GM23248 (cell line): ENCODE measurements around the gene MEST. TPM values are rescaled to one million over a fixed set of nuclear protein-coding genes. Genes with fewer than 3 reads are reported as not detected.

Experiments used
- DNase-seq: peaks from one replicate; pipeline ENCODE4 v3.0.0-alpha.2; 2015
- H2AFZ ChIP-seq: fragments of 200-600 bp; sonication (generic); 2 replicates; pipeline ENCODE4 v1.6.1; 2016; ENCODE audit warnings: antibody characterized with exemption
- H3F3A ChIP-seq: fragments of 200-600 bp; sonication (generic); 2 replicates; pipeline ENCODE4 v1.6.1; 2016; ENCODE audit warnings: mild to moderate bottlenecking, antibody characterized with exemption, mixed run types; ENCODE audit not compliant: insufficient read depth
- H3K27ac ChIP-seq: fragments of 200-600 bp; sonication (generic); 2 replicates; pipeline ENCODE4 v1.5.1; 2016; ENCODE audit warnings: mild to moderate bottlenecking
- H3K27me3 ChIP-seq: fragments of 200-600 bp; sonication (generic); replicated peaks from 2 replicates; pipeline ENCODE4 v1.6.1; 2016; ENCODE audit warnings: mild to moderate bottlenecking; ENCODE audit not compliant: insufficient read depth
- H3K36me3 ChIP-seq: fragments of 200-600 bp; sonication (generic); 2 replicates; pipeline ENCODE4 v1.6.1; 2016; ENCODE audit warnings: low read depth, mild to moderate bottlenecking
- H3K4me1 ChIP-seq: fragments of 200-600 bp; sonication (generic); 2 replicates; pipeline ENCODE4 v1.6.1; 2016; ENCODE audit warnings: mild to moderate bottlenecking; ENCODE audit not compliant: insufficient read depth
- H3K4me2 ChIP-seq: fragments of 200-600 bp; sonication (generic); one replicate; pipeline ENCODE4 v1.6.1; 2016; ENCODE audit warnings: mild to moderate bottlenecking; ENCODE audit not compliant: unreplicated experiment
- H3K4me3 ChIP-seq: fragments of 200-600 bp; sonication (generic); 2 replicates; pipeline ENCODE4 v1.5.1; 2016; ENCODE audit warnings: mild to moderate bottlenecking
- H3K79me2 ChIP-seq: fragments of 200-600 bp; sonication (generic); 2 replicates; pipeline ENCODE4 v1.6.1; 2016; ENCODE audit warnings: mild to moderate bottlenecking; ENCODE audit not compliant: insufficient read depth
- H3K9ac ChIP-seq: fragments of 200-600 bp; sonication (generic); 2 replicates; pipeline ENCODE4 v1.6.1; 2016; ENCODE audit warnings: mild to moderate bottlenecking
- H3K9me2 ChIP-seq: fragments of 200-600 bp; sonication (generic); 2 replicates; pipeline ENCODE4 v1.6.1; 2016; ENCODE audit warnings: mixed run types, mild to moderate bottlenecking, moderate library complexity; ENCODE audit not compliant: insufficient read depth
- H3K9me3 ChIP-seq: fragments of 200-600 bp; sonication (generic); one replicate; pipeline ENCODE4 v1.6.1; 2017; ENCODE audit warnings: low read depth
- H4K20me1 ChIP-seq: fragments of 200-600 bp; sonication (generic); 2 replicates; pipeline ENCODE4 v1.6.0; 2016; ENCODE audit not compliant: insufficient read depth
- EZH2 ChIP-seq: fragments of 200-600 bp; sonication (generic); IDR thresholded peaks from 2 replicates; pipeline ENCODE4 v1.6.1; 2018; ENCODE audit warnings: antibody characterized with exemption, mild to moderate bottlenecking; ENCODE audit not compliant: insufficient read depth, poor library complexity, severe bottlenecking
- EZH2phosphoT487 ChIP-seq: fragments of 200-600 bp; sonication (generic); IDR thresholded peaks from 2 replicates; pipeline ENCODE4 v1.6.1; 2018; ENCODE audit warnings: antibody characterized with exemption, moderate library complexity, mild to moderate bottlenecking, low read depth; ENCODE audit not compliant: insufficient read depth
- WGBS, 2 experiments: methylation state at CpG; one replicate each; pipeline ENCODE4 v1.1.6; 2015 to 2017; ENCODE audit warnings: low lambda C conversion rate in 2 of 2, low coverage in 1 of 2; ENCODE audit errors: missing lambda C conversion rate in 2 of 2; 5-methylcytosine and 5-hydroxymethylcytosine counted together
- in situ Hi-C: fragments of 300-500 bp; cut with MboI; formaldehyde crosslinking; loops from 2 replicates; pipeline ENCODE4 v1.15.0; 2020
- polyA plus RNA-seq: library from polyadenylated mRNA; unstranded; fragments of >200 nt; fragmentation: Nextera tagmentation; extraction: Ambion mirVana; gene quantifications from 2 replicates; pipeline ENCODE4 v1.2.1, GENCODE V29; 2016
- total RNA-seq: library from RNA; depleted of rRNA; stranded (reverse); fragments of >200 nt; shearing (Covaris generic); gene quantifications from 2 replicates; pipeline ENCODE4 v1.2.3, GENCODE V29; 2014

Gene MEST
- total and polyA plus RNA-seq, 2 experiments from 2014 or later: 8.5 to 12.6 TPM

DNA sequence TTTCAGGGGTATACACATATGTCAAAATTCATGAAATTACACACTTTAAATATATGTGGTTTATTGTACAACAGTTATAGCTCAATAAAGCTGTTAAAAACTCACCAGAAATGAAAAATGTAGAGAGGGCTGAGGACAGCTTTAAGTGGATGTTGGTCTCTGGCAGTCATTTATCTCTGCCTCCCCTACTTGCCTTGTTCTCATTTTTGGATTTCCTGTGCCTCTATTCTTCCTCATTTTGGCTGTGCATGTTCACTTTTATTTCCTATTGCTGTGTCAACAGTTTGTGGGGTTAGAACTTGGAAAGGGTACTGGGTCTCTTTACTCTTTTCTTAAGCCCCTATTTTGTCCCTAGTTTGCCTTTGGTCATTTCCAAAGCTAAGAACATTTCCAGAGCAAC, 18.6 kb upstream of the MEST start:
- no peaks in the 10 kb centered on the region for H3K4me1 ChIP-seq
- no peak overlapping the region for H3K9ac ChIP-seq
- no peak for DNase-seq
- no peak overlapping the region for H3K4me3 ChIP-seq
- H3K9me2 ChIP-seq: no peaks in the 10 kb centered on the region
- no peaks in the 10 kb centered on the region for H3K79me2 ChIP-seq
- no peaks in the 10 kb centered on the region for H3F3A ChIP-seq
- H3K9me3 ChIP-seq: no peaks in the 10 kb centered on the region
- no peak for TF ChIP-seq EZH2
- TF ChIP-seq EZH2phosphoT487: no peak
- no peak overlapping the region for H3K27ac ChIP-seq
- H2AFZ ChIP-seq: no peak overlapping the region
- no peak overlapping the region for H3K4me2 ChIP-seq
- 0 out of 2 replicates have a peak, but pooled peaks cover 6% of the 10 kb centered on the region for H3K27me3 ChIP-seq
- in situ Hi-C loops: no loop called here
- no peaks in the 10 kb centered on the region for H4K20me1 ChIP-seq
- H3K36me3 ChIP-seq: no peaks in the 10 kb centered on the region

DNA sequence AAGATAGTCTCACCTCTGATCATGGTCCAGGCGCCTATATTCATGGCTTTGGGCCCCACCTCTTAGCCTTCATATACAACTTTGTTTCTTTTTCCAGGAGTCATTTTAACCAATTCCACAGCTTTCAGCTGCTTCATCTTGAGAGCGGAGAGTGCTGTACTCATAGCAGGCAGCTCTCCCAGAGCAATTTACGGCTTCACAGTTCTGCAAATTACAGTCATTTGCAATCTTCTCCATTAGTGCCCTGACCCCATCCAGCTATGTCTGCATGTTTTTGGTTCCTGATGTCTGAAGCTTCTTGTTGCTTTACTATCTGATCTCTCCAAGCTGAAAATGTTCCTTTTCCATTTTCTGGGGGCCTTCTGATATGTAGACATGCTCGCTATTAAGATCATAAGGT, 18.0 kb upstream of the MEST start:
- no peaks in the 10 kb centered on the region for H3K9me2 ChIP-seq
- H3K27ac ChIP-seq: no peak overlapping the region
- H4K20me1 ChIP-seq: no peaks in the 10 kb centered on the region
- H3K27me3 ChIP-seq: 0 out of 2 replicates have a peak, but pooled peaks cover 6% of the 10 kb centered on the region
- H2AFZ ChIP-seq: no peak overlapping the region
- H3F3A ChIP-seq: no peaks in the 10 kb centered on the region
- no peaks in the 10 kb centered on the region for H3K79me2 ChIP-seq
- no peaks in the 10 kb centered on the region for H3K36me3 ChIP-seq
- in situ Hi-C loops: no loop called here
- 66 to 70% methylated on average over 4 of the region's 4 CpGs for WGBS, 2 experiments
- no peak for TF ChIP-seq EZH2phosphoT487
- TF ChIP-seq EZH2: no peak
- no peak overlapping the region for H3K4me3 ChIP-seq
- no peak overlapping the region for H3K4me2 ChIP-seq
- H3K9me3 ChIP-seq: no peaks in the 10 kb centered on the region
- no peak overlapping the region for H3K9ac ChIP-seq
- H3K4me1 ChIP-seq: no peaks in the 10 kb centered on the region
- DNase-seq: no peak

- H3K36me3 ChIP-seq: no peaks in the 10 kb centered on the region
- H2AFZ ChIP-seq: no peak overlapping the region
- no peak for DNase-seq
- 0 out of 2 replicates have a peak, but pooled peaks cover 6% of the 10 kb centered on the region for H3K27me3 ChIP-seq
- H3K79me2 ChIP-seq: no peaks in the 10 kb centered on the region
- WGBS, 2 experiments: 50 to 51% methylated on average over 7 of the region's 7 CpGs
- H3K4me1 ChIP-seq: no peaks in the 10 kb centered on the region
- H3K27ac ChIP-seq: no peak overlapping the region
- no peak overlapping the region for H3K4me3 ChIP-seq
- no peak overlapping the region for H3K9ac ChIP-seq
- H3F3A ChIP-seq: no peaks in the 10 kb centered on the region
- no peak overlapping the region for H3K4me2 ChIP-seq
- no peaks in the 10 kb centered on the region for H3K9me3 ChIP-seq
- TF ChIP-seq EZH2phosphoT487 (no peak), EZH2 (no peak)
- in situ Hi-C loops: no loop called here
- no peaks in the 10 kb centered on the region for H4K20me1 ChIP-seq
- H3K9me2 ChIP-seq: no peaks in the 10 kb centered on the region
These were observed 16.1 kb upstream of the MEST start for GRCh38 chr7:130475776-130476175.

GRCh38 chr7:130476297-130477150, 15.4 kb upstream of the MEST start:
- H3K4me2 ChIP-seq: no peak overlapping the region
- no peak overlapping the region for H2AFZ ChIP-seq
- no peaks in the 10 kb centered on the region for H3K9me2 ChIP-seq
- 0 out of 2 replicates have a peak, but pooled peaks cover 4% of the 10 kb centered on the region for H3K27me3 ChIP-seq
- no peaks in the 10 kb centered on the region for H3K36me3 ChIP-seq
- no peaks in the 10 kb centered on the region for H4K20me1 ChIP-seq
- H3K27ac ChIP-seq: no peak overlapping the region
- TF ChIP-seq EZH2phosphoT487 (no peak), EZH2 (no peak)
- no peak overlapping the region for H3K9ac ChIP-seq
- DNase-seq: peak; percentile 37
- in situ Hi-C loops: no loop called here
- no peaks in the 10 kb centered on the region for H3F3A ChIP-seq
- no peaks in the 10 kb centered on the region for H3K9me3 ChIP-seq
- H3K79me2 ChIP-seq: no peaks in the 10 kb centered on the region
- WGBS, 2 experiments: 54 to 55% methylated on average over 9 of the region's 9 CpGs
- no peak overlapping the region for H3K4me3 ChIP-seq
- no peaks in the 10 kb centered on the region for H3K4me1 ChIP-seq
